ENCODE data around the gene HSD11B2. TPM values are rescaled to one million over a fixed set of nuclear protein-coding genes. Genes with fewer than 3 reads are reported as not detected.

The HSD11B2 gene
- total and polyA plus RNA-seq, 2 of the 8 experiments (the other 6 are each of a cell fraction or from before 2014, with no cell fraction given), result 28.7 to 32.9 TPM

DNA sequence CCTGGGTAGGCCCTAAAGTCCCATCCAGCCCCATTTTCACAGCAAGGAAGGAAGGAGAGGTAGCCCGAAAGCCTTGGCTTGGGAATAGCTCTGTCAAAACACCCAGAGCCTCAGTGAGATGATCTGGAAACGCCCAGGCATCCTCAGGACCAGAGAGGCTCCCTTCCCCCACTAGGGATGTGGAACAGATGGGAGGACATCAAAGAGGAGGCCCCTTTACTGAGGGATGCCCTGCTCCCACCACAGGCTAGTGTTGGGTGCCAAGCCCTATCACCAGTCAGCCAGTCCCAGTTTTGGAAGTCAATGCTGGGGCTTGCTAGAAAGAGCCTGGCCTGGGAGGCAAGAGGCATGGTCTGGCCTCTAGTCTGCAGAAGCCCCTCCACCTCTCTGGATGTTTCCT, 42.3 kb upstream of the HSD11B2 start:
- Histone ChIP-seq H4K8ac (ENCODE audit: extremely low read depth, insufficient read depth, low read length) (no peak overlapping the region), H3K4me1 (replicated peaks in 1 of 4; ENCODE audit: control insufficient read depth in 3 of 4, insufficient read depth in 4 of 4, low read length in 3 of 4) (peaks cover 0 to 19% (median 8%) of the 10 kb centered on the region in 4 experiments; a peak in 6 of 7 replicates), H3K23me2 (ENCODE audit: low read depth, low read length) (no peaks in the 10 kb centered on the region; the same call in 1 of the 2 replicates), H2BK120ac (replicated peaks; ENCODE audit: low read depth, low read length) (no peak overlapping the region), H4K5ac (ENCODE audit: insufficient read length, low read depth, low read length) (no peak overlapping the region), H3K79me2 (ENCODE audit: control insufficient read depth in 1 of 2, insufficient read depth in 2 of 2, low read length in 2 of 2) (no peaks in the 10 kb centered on the region), H3K18ac (ENCODE audit: extremely low read depth, low read length) (no peak overlapping the region), H3K36me3 (ENCODE audit: control insufficient read depth in 2 of 4, insufficient read depth in 4 of 4, low read length in 3 of 4) (no peaks in the 10 kb centered on the region), H3K23ac (ENCODE audit: insufficient read length) (no peak overlapping the region), H3K4me3 (ENCODE audit: extremely low read depth in 1 of 4, insufficient read depth in 2 of 4, low read depth in 3 of 4, low read length in 4 of 4) (no peak overlapping the region), H2BK15ac (ENCODE audit: low read length) (no peak overlapping the region), H3K27me3 (replicated peaks in 1 of 4; ENCODE audit: control insufficient read depth in 3 of 4, extremely low read depth in 1 of 4, insufficient read depth in 3 of 4, low read length in 3 of 4) (peaks cover 7 to 23% (median 18%) of the 10 kb centered on the region in 4 experiments), H3K56ac (replicated peaks; ENCODE audit: insufficient read length, low read depth, low read length) (no peak overlapping the region), H3K4ac (replicated peaks; ENCODE audit: insufficient read length, low read depth, low read length) (no peak overlapping the region), H2BK12ac (ENCODE audit: low read depth, low read length) (no peak overlapping the region), H3K4me2 (ENCODE audit: insufficient read depth in 1 of 2, low read depth in 2 of 2, low read length in 2 of 2) (no peak overlapping the region), H2BK20ac (ENCODE audit: low read length) (no peak overlapping the region), H2AFZ (ENCODE audit: low read length) (no peak overlapping the region), H3K27ac (ENCODE audit: low read depth, low read length) (no peak overlapping the region), H3K14ac (ENCODE audit: insufficient read length) (no peak overlapping the region), H2AK5ac (ENCODE audit: low read depth, low read length) (no peak overlapping the region), H3K9me3 (ENCODE audit: insufficient read depth in 2 of 2, low read depth in 1 of 2, low read length in 1 of 2) (no peaks in the 10 kb centered on the region), H4K91ac (replicated peaks; ENCODE audit: insufficient read length, low read length) (peak overlapping the region; percentile 45), H3K9ac (replicated peaks in 1 of 4; ENCODE audit: extremely low read depth in 1 of 4, low read depth in 3 of 4, low read length in 3 of 4) (no peak overlapping the region), H2BK5ac (ENCODE audit: low read depth, low read length) (no peak overlapping the region), H4K20me1 (replicated peaks in 1 of 2; ENCODE audit: control insufficient read depth in 1 of 2, insufficient read depth in 2 of 2, low read length in 2 of 2) (peaks cover 3 to 5% of the 10 kb centered on the region in 2 experiments), H3K79me1 (ENCODE audit: low read depth, low read length) (no peaks in the 10 kb centered on the region)
- ChIA-PET CTCF (ENCODE audit: partially characterized antibody) (interaction anchor here (0.6 to 32.4 kb wide), 10 partner anchors 8 to 224 kb away, joined by 3 to 476 read pairs (median 4); partner anchors contain the start of genes KCTD19, LRRC36 and ZDHHC1), POLR2A (ENCODE audit: partially characterized antibody) (interaction anchor here (1.1 to 1.3 kb wide), 2 partner anchors 13 to 18 kb away, joined by 3 to 4 read pairs; no protein-coding TSS in a partner anchor)
- DNase-seq (ENCODE audit: low read depth in 1 of 2, low spot score in 2 of 2) (no peak), FAIRE-seq (no peak)
- 88% methylated on average over 1 of the region's 2 CpGs; no CpG with 5 or more reads in 1 of the 2 experiments for WGBS, 2 experiments (ENCODE audit: extremely low coverage in 1 of 2, insufficient coverage in 1 of 2, insufficient read length in 1 of 2, insufficient replicate concordance in 2 of 2, low coverage in 1 of 2, low lambda C conversion rate in 2 of 2, missing lambda C conversion rate in 1 of 2)
- no peak for TF ChIP-seq TBP (IDR thresholded peaks at IDR 0.05; ENCODE audit: low read depth, low read length)
- TF ChIP-seq SRF (IDR thresholded peaks at IDR 0.05; ENCODE audit: low read depth, low read length), result no peak
- no peak for TF ChIP-seq BACH1 (IDR thresholded peaks at IDR 0.05; ENCODE audit: low read length)
